ENCODE results near the gene GOSR1. TPM values are rescaled to one million over a fixed set of nuclear protein-coding genes. Genes with fewer than 3 reads are reported as not detected.

The GOSR1 gene
- total and polyA plus RNA-seq, 2 donors (not counting 1 experiment from before 2014, with no cell fraction given): 28.6 to 44.7 TPM

GRCh38 chr17:30495586-30495985 is 18.4 kb downstream of the GOSR1 start:
- Histone ChIP-seq H3K9me3 (ENCODE audit: control insufficient read depth, insufficient read depth, low read depth, low read length) (no peaks in the 10 kb centered on the region), H3K9ac (ENCODE audit: insufficient read depth, low read length) (no peak overlapping the region), H3K4me2 (ENCODE audit: extremely low read depth, insufficient read depth, low read length) (no peak overlapping the region), H2AFZ (ENCODE audit: low read length) (no peak overlapping the region), H4K20me1 (ENCODE audit: control insufficient read depth, extremely low read depth, insufficient read depth, low read length) (no peaks in the 10 kb centered on the region), H3K4me1 (ENCODE audit: control insufficient read depth, extremely low read depth, insufficient read depth, low read length) (no peaks in the 10 kb centered on the region), H3K36me3 (ENCODE audit: control insufficient read depth, insufficient read depth, low read length) (peaks cover 10% of the 10 kb centered on the region), H3K27me3 (ENCODE audit: control insufficient read depth, insufficient read depth, low read length) (no peaks in the 10 kb centered on the region), H3K27ac (ENCODE audit: insufficient read depth, low read length) (no peak overlapping the region), H3K79me2 (ENCODE audit: control insufficient read depth, insufficient read depth, low read length) (no peaks in the 10 kb centered on the region), H3K4me3 (replicated peaks in 1 of 4; ENCODE audit: control extremely low read depth in 1 of 4, insufficient read depth in 1 of 4, low read depth in 3 of 4, low read length in 4 of 4) (no peak overlapping the region)
- no peak for DNase-seq (ENCODE audit: low read depth in 2 of 2)
- TF ChIP-seq EZH2 (IDR thresholded peaks at IDR 0.05; ENCODE audit: low read length, missing control alignments) (no peak), CTCF (conservative IDR thresholded peaks at IDR 0.05 in 1 of 2, IDR thresholded peaks at IDR 0.05 in 1 of 2; ENCODE audit: low read depth in 1 of 2, low read length in 2 of 2) (no peak)

DNA sequence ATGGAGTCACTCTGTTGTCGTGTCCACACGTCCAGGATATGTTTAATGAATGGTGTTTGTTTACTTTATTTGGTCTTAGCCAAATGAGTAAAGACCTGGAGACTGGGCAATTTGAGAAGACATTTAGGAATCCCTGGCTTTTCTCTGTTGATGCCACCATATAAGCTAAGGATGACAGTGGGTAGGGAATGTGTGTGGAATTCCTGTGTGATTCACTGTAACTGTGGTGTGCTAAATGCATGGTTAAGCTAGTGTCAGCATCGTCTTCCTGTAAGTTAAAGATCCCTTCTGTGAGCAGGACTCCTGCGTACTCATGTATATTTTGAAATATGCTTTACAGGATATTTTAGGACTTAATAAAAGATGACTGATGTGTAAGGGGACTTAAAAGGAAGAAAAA is 26.4 kb downstream of the GOSR1 start:
- no peaks in the 10 kb centered on the region for H3K4me1 ChIP-seq (ENCODE audit: control insufficient read depth, extremely low read depth, insufficient read depth, low read length)
- H3K4me3 ChIP-seq (replicated peaks in 1 of 4; ENCODE audit: control extremely low read depth in 1 of 4, insufficient read depth in 1 of 4, low read depth in 3 of 4, low read length in 4 of 4): no peak overlapping the region
- H3K36me3 ChIP-seq (ENCODE audit: control insufficient read depth, insufficient read depth, low read length): no peaks in the 10 kb centered on the region
- no peak overlapping the region for H3K27ac ChIP-seq (ENCODE audit: insufficient read depth, low read length)
- no peak overlapping the region for H3K9ac ChIP-seq (ENCODE audit: insufficient read depth, low read length)
- no peaks in the 10 kb centered on the region for H3K27me3 ChIP-seq (ENCODE audit: control insufficient read depth, insufficient read depth, low read length)
- H3K9me3 ChIP-seq (ENCODE audit: control insufficient read depth, insufficient read depth, low read depth, low read length): no peaks in the 10 kb centered on the region
- H3K4me2 ChIP-seq (ENCODE audit: extremely low read depth, insufficient read depth, low read length): no peak overlapping the region
- H3K79me2 ChIP-seq (ENCODE audit: control insufficient read depth, insufficient read depth, low read length): no peaks in the 10 kb centered on the region
- peak in 1 of 2 donors; percentile 13 for DNase-seq (ENCODE audit: low read depth in 2 of 2)
- H4K20me1 ChIP-seq (ENCODE audit: control insufficient read depth, extremely low read depth, insufficient read depth, low read length): no peaks in the 10 kb centered on the region
- no peak overlapping the region for H2AFZ ChIP-seq (ENCODE audit: low read length)
- no peak for TF ChIP-seq EZH2 (IDR thresholded peaks at IDR 0.05; ENCODE audit: low read length, missing control alignments)
- no peak for TF ChIP-seq CTCF (conservative IDR thresholded peaks at IDR 0.05 in 1 of 2, IDR thresholded peaks at IDR 0.05 in 1 of 2; ENCODE audit: low read depth in 1 of 2, low read length in 2 of 2)

GRCh38 chr17:30505868-30506417 is 28.7 kb downstream of the GOSR1 start:
- Histone ChIP-seq H3K36me3 (ENCODE audit: control insufficient read depth, insufficient read depth, low read length) (no peaks in the 10 kb centered on the region), H3K4me2 (ENCODE audit: extremely low read depth, insufficient read depth, low read length) (no peak overlapping the region), H3K79me2 (ENCODE audit: control insufficient read depth, insufficient read depth, low read length) (no peaks in the 10 kb centered on the region), H3K27me3 (ENCODE audit: control insufficient read depth, insufficient read depth, low read length) (no peaks in the 10 kb centered on the region), H2AFZ (ENCODE audit: low read length) (no peak overlapping the region), H3K9me3 (ENCODE audit: control insufficient read depth, insufficient read depth, low read depth, low read length) (no peaks in the 10 kb centered on the region), H3K27ac (ENCODE audit: insufficient read depth, low read length) (no peak overlapping the region), H3K4me3 (replicated peaks in 1 of 4; ENCODE audit: control extremely low read depth in 1 of 4, insufficient read depth in 1 of 4, low read depth in 3 of 4, low read length in 4 of 4) (no peak overlapping the region), H3K9ac (ENCODE audit: insufficient read depth, low read length) (no peak overlapping the region), H4K20me1 (ENCODE audit: control insufficient read depth, extremely low read depth, insufficient read depth, low read length) (no peaks in the 10 kb centered on the region), H3K4me1 (ENCODE audit: control insufficient read depth, extremely low read depth, insufficient read depth, low read length) (no peaks in the 10 kb centered on the region)
- peak in 1 of 2 donors; percentile 5 for DNase-seq (ENCODE audit: low read depth in 2 of 2)
- no peak for TF ChIP-seq EZH2 (IDR thresholded peaks at IDR 0.05; ENCODE audit: low read length, missing control alignments)
- no peak for TF ChIP-seq CTCF (conservative IDR thresholded peaks at IDR 0.05 in 1 of 2, IDR thresholded peaks at IDR 0.05 in 1 of 2; ENCODE audit: low read depth in 1 of 2, low read length in 2 of 2)

Measured in fibroblast of lung (primary cell).